ENCODE results near the gene BCL2.

BCL2 gene

GRCh38 chr18:63082366-63083019 lies 237.1 kb downstream of the BCL2 start:
- H3K27me3 Mint-ChIP-seq (ENCODE audit: low read depth) = peaks cover 11% of the 10 kb centered on the region
- no peak overlapping the region for H3K27ac Mint-ChIP-seq
- no peak overlapping the region for H3K4me3 Mint-ChIP-seq
- peaks cover 7% of the 10 kb centered on the region for H3K4me1 Mint-ChIP-seq (ENCODE audit: low read depth)
- H3K9me3 Mint-ChIP-seq = peaks cover 21% of the 10 kb centered on the region
- H3K36me3 Mint-ChIP-seq (ENCODE audit: low read depth) = peaks cover 4% of the 10 kb centered on the region
- DNase-seq (ENCODE audit: low spot score) = no peak

GRCh38 chr18:63079114-63079513 lies 240.5 kb downstream of the BCL2 start:
- Mint-ChIP-seq H3K27ac (no peak overlapping the region), H3K36me3 (ENCODE audit: low read depth) (peaks cover 4% of the 10 kb centered on the region), H3K9me3 (peaks cover 21% of the 10 kb centered on the region), H3K27me3 (ENCODE audit: low read depth) (peaks cover 11% of the 10 kb centered on the region), H3K4me3 (no peak overlapping the region), H3K4me1 (ENCODE audit: low read depth) (peaks cover 18% of the 10 kb centered on the region)
- no peak for DNase-seq (ENCODE audit: low spot score)

- DNase-seq (ENCODE audit: low spot score) = no peak
- peaks cover 18% of the 10 kb centered on the region for H3K4me1 Mint-ChIP-seq (ENCODE audit: low read depth)
- no peak overlapping the region for H3K27ac Mint-ChIP-seq
- H3K9me3 Mint-ChIP-seq = peaks cover 21% of the 10 kb centered on the region
- H3K27me3 Mint-ChIP-seq (ENCODE audit: low read depth) = peaks cover 11% of the 10 kb centered on the region
- H3K36me3 Mint-ChIP-seq (ENCODE audit: low read depth) = peaks cover 4% of the 10 kb centered on the region
- H3K4me3 Mint-ChIP-seq = no peak overlapping the region
These were observed 241.1 kb downstream of the BCL2 start for GRCh38 chr18:63078471-63078870.

GRCh38 chr18:63074981-63075404 lies 244.6 kb downstream of the BCL2 start:
- Mint-ChIP-seq H3K4me3 (peak overlapping the region; percentile 77), H3K4me1 (ENCODE audit: low read depth) (peaks cover 18% of the 10 kb centered on the region), H3K27ac (peak overlapping the region; percentile 38), H3K27me3 (ENCODE audit: low read depth) (peaks cover 13% of the 10 kb centered on the region), H3K36me3 (ENCODE audit: low read depth) (peaks cover 3% of the 10 kb centered on the region), H3K9me3 (peaks cover 9% of the 10 kb centered on the region)
- DNase-seq (ENCODE audit: low spot score) = peak; percentile 61

GRCh38 chr18:63073481-63073880 lies 246.1 kb downstream of the BCL2 start:
- H3K4me1 Mint-ChIP-seq (ENCODE audit: low read depth) = peaks cover 16% of the 10 kb centered on the region
- no peak for DNase-seq (ENCODE audit: low spot score)
- no peak overlapping the region for H3K27ac Mint-ChIP-seq
- no peak overlapping the region for H3K4me3 Mint-ChIP-seq
- no peaks in the 10 kb centered on the region for H3K9me3 Mint-ChIP-seq
- no peaks in the 10 kb centered on the region for H3K36me3 Mint-ChIP-seq (ENCODE audit: low read depth)
- H3K27me3 Mint-ChIP-seq (ENCODE audit: low read depth) = peaks cover 20% of the 10 kb centered on the region

Measured in T-helper 2 cell treated with Interferon-gamma antibody and Interleukin-4, amounts not matched to agents 5 μg/mL and 100 μg/mL, for 36 hours (primary cell).